HCT116 (cell line): ENCODE data around the gene MOB3C. TPM values are rescaled to one million over a fixed set of nuclear protein-coding genes. Genes with fewer than 3 reads are reported as not detected.

Source experiments
- ATAC-seq: fragments of 200-7000 bp; cut with Tn5 transposase; 2 replicates; pipeline ENCODE4 v1.9.1; 2020; ENCODE audit warnings: mild to moderate bottlenecking, moderate library complexity
- BruUV-seq: library from RNA; stranded (reverse); fragments of 400-500 nt; replicated peaks from 2 replicates; lab custom pipeline; 2021; lab: Mats Ljungman, UMichigan
- CTCF ChIA-PET: fragments of 300-600 bp; sonication (Branson Sonifier 250); formaldehyde crosslinking; loops from one replicate; lab custom pipeline; 2021; ENCODE audit warnings: antibody characterized with exemption; lab: Charles Lee
- POLR2A ChIA-PET: fragments of 300-600, 350-600 bp; sonication (Branson Sonifier 250); formaldehyde crosslinking; loops from one replicate; lab custom pipeline; 2021; ENCODE audit warnings: antibody characterized with exemption; lab: Charles Lee
- RAD21 ChIA-PET, 2 experiments: fragments of 300-600 bp; sonication (Branson Sonifier 250); formaldehyde crosslinking; loops; one replicate each; lab custom pipeline; 2023; ENCODE audit warnings: low total read pairs in 2 of 2; ENCODE audit not compliant: uncharacterized antibody in 2 of 2, unreplicated experiment in 2 of 2, low non-redundant PET in 1 of 2; lab: Charles Lee
- DNase-seq: peaks from one replicate; pipeline ENCODE4 v3.0.0-alpha.2; 2010; ENCODE audit warnings: low read depth, low spot score
- H2AFZ ChIP-seq: fragments of 200-600 bp; shearing (Covaris generic), sonication (generic); 2 replicates; pipeline ENCODE4 v1.6.1; 2017; ENCODE audit warnings: low read depth, mixed run types, mixed read lengths, antibody characterized with exemption, low read length; ENCODE audit not compliant: poor library complexity, severe bottlenecking
- H3K27ac ChIP-seq: 2 replicates; pipeline ENCODE4 v1.5.1; 2012; ENCODE audit warnings: low read depth, low read length
- H3K27me3 ChIP-seq: fragments of 200-600 bp; sonication (generic); 2 replicates; pipeline ENCODE4 v1.6.1; 2016; ENCODE audit warnings: mixed run types, low read length, mixed read lengths; ENCODE audit not compliant: insufficient read depth
- H3K36me3 ChIP-seq, 2 experiments: fragments of 200-500 bp in 1 of 2; fragments of 200-600 bp in 1 of 2; sonication (Bioruptor generic) in 1 of 2; sonication (generic) in 1 of 2; 2 replicates each; pipeline versions ENCODE4 v1.5.1 to v1.6.1; 2014 to 2016; ENCODE audit warnings: low read length in 2 of 2, inconsistent platforms in 1 of 2, mixed read lengths in 1 of 2, mixed run types in 1 of 2; ENCODE audit not compliant: insufficient read depth in 2 of 2, control insufficient read depth in 1 of 2
- H3K4me1 ChIP-seq, 2 experiments: fragments of 200-600 bp in 1 of 2; sonication (generic) in 1 of 2; 2 replicates each; pipeline versions ENCODE4 v1.5.1 to v1.6.1; 2012 to 2017; ENCODE audit warnings: low read length in 2 of 2, inconsistent platforms in 1 of 2, mild to moderate bottlenecking in 1 of 2, mixed read lengths in 1 of 2, mixed run types in 1 of 2, moderate library complexity in 1 of 2; ENCODE audit not compliant: insufficient read depth in 2 of 2, control insufficient read depth in 1 of 2
- H3K4me2 ChIP-seq: fragments of 200-600 bp; sonication (generic); 2 replicates; pipeline ENCODE4 v1.6.1; 2017; ENCODE audit warnings: mixed run types, low read length, mixed read lengths
- H3K4me3 ChIP-seq, 2 experiments: fragments of 200-600 bp in 1 of 2; sonication (generic) in 1 of 2; replicated peaks in 1 of 2; 2 replicates each; pipeline ENCODE4 v1.5.1; 2011 to 2016; ENCODE audit warnings: low read length in 2 of 2, control low read depth in 1 of 2, low read depth in 1 of 2, mild to moderate bottlenecking in 1 of 2, mixed read lengths in 1 of 2, mixed run types in 1 of 2
- H3K79me2 ChIP-seq: fragments of 200-600 bp; sonication (generic); 2 replicates; pipeline ENCODE4 v1.6.1; 2017; ENCODE audit warnings: mild to moderate bottlenecking, mixed run types, low read length, moderate library complexity, mixed read lengths; ENCODE audit not compliant: insufficient read depth
- H3K9ac ChIP-seq: fragments of 200-600 bp; sonication (generic); 2 replicates; pipeline ENCODE4 v1.6.1; 2016; ENCODE audit warnings: low read length, mixed read lengths
- H3K9me2 ChIP-seq: fragments of 200-600 bp; sonication (generic), shearing (Covaris generic); 2 replicates; pipeline ENCODE4 v1.6.1; 2017; ENCODE audit warnings: mixed run types, mild to moderate bottlenecking, moderate library complexity; ENCODE audit not compliant: insufficient read depth
- H3K9me3 ChIP-seq, 2 experiments: fragments of 200-500 bp in 1 of 2; fragments of 200-600 bp in 1 of 2; sonication (Bioruptor generic) in 1 of 2; sonication (generic) in 1 of 2; 2 replicates each; pipeline ENCODE4 v1.6.1; 2014 to 2017; ENCODE audit warnings: low read length in 2 of 2, mixed read lengths in 2 of 2, inconsistent platforms in 1 of 2, low read depth in 1 of 2, mild to moderate bottlenecking in 1 of 2, mixed run types in 1 of 2, moderate library complexity in 1 of 2; ENCODE audit not compliant: control insufficient read depth in 1 of 2, insufficient read depth in 1 of 2
- H4K20me1 ChIP-seq: fragments of 200-600 bp; sonication (generic), shearing (Covaris generic); 2 replicates; pipeline ENCODE4 v1.6.1; 2017; ENCODE audit warnings: mixed run types, mild to moderate bottlenecking, moderate library complexity; ENCODE audit not compliant: insufficient read depth
- ATF3 ChIP-seq: IDR thresholded peaks from 2 replicates; pipeline ENCODE4 v1.6.1; 2012
- CBX3 ChIP-seq: IDR thresholded peaks from 2 replicates; pipeline ENCODE4 v1.6.1; 2012; ENCODE audit warnings: low read depth
- EGR1 ChIP-seq: IDR thresholded peaks from 2 replicates; pipeline ENCODE4 v1.6.1; 2012; ENCODE audit warnings: low read depth
- EZH2phosphoT487 ChIP-seq: fragments of 200-600 bp; IDR thresholded peaks from 2 replicates; pipeline ENCODE4 v1.6.1; 2018; ENCODE audit warnings: antibody characterized with exemption, borderline replicate concordance
- FOSL1 ChIP-seq: IDR thresholded peaks from 2 replicates; pipeline ENCODE4 v1.6.1; 2012; ENCODE audit warnings: low read depth
- JUND ChIP-seq: IDR thresholded peaks from 2 replicates; pipeline ENCODE4 v1.6.1; 2012
- POLR2A ChIP-seq: IDR thresholded peaks from 2 replicates; pipeline ENCODE4 v1.7.0; 2011; ENCODE audit warnings: borderline replicate concordance; ENCODE audit not compliant: insufficient read depth, insufficient read length; ENCODE audit errors: extremely low read depth
- RAD21 ChIP-seq: IDR thresholded peaks from 2 replicates; pipeline ENCODE4 v1.6.1; 2012; ENCODE audit warnings: low read depth, mild to moderate bottlenecking
- SP1 ChIP-seq: IDR thresholded peaks from 2 replicates; pipeline ENCODE4 v1.6.1; 2012; ENCODE audit warnings: low read depth
- SRF ChIP-seq: IDR thresholded peaks from 2 replicates; pipeline ENCODE4 v1.6.1; 2012; ENCODE audit warnings: low read depth
- YY1 ChIP-seq: IDR thresholded peaks from 2 replicates; pipeline ENCODE4 v1.6.1; 2011; ENCODE audit warnings: low read length, low read depth, moderate library complexity, mild to moderate bottlenecking; ENCODE audit not compliant: insufficient replicate concordance; ENCODE audit errors: extremely low read depth
- ZBTB33 ChIP-seq: IDR thresholded peaks from 2 replicates; pipeline ENCODE4 v1.6.1; 2011; ENCODE audit warnings: mild to moderate bottlenecking, low read length, moderate library complexity; ENCODE audit not compliant: insufficient replicate concordance; ENCODE audit errors: extremely low read depth
- ZNF274 ChIP-seq: fragments of 200-500 bp; sonication (Bioruptor generic); IDR thresholded peaks from 2 replicates; pipeline ENCODE4 v1.6.1; 2014; ENCODE audit warnings: mild to moderate bottlenecking, low read depth, low read length, inconsistent platforms
- intact Hi-C: fragments of 100-400 bp; cut with micrococcal nuclease; formaldehyde crosslinking; loops from 2 replicates; pipeline ENCODE4 v1.10.0; 2022
- total RNA-seq: library from RNA; stranded (reverse); gene quantifications from one replicate; pipeline ENCODE4 v1.2.1, GENCODE V29; 2021; ENCODE audit not compliant: unreplicated experiment

The MOB3C gene
- total RNA-seq, 1 experiment from 2014 or later, result 5.5 TPM

- Histone ChIP-seq H3K4me1 (no peaks in the 10 kb centered on the region), H3K4me2 (no peak overlapping the region), H3K27me3 (no peaks in the 10 kb centered on the region), H3K9me2 (no peaks in the 10 kb centered on the region), H4K20me1 (no peaks in the 10 kb centered on the region), H3K9ac (no peak overlapping the region), H3K79me2 (no peaks in the 10 kb centered on the region), H3K4me3 (no peak overlapping the region), H3K36me3 (peaks cover 15 to 18% of the 10 kb centered on the region in 2 experiments; a peak in 3 of 4 replicates), H3K27ac (no peak overlapping the region), H2AFZ (no peak overlapping the region), H3K9me3 (no peaks in the 10 kb centered on the region)
- RAD21 ChIA-PET, result no interaction called here
- ATAC-seq, result no peak
- no peak for DNase-seq
- CTCF ChIA-PET, result no interaction called here
- POLR2A ChIA-PET, result interaction anchor here (1.0 kb wide), 1 partner anchor 21 kb away, joined by 3 read pairs; the partner anchor contains the start of gene MKNK1
- TF ChIP-seq CBX3, result no peak
- no peak for TF ChIP-seq EZH2phosphoT487
- no peak for TF ChIP-seq ATF3
- TF ChIP-seq YY1, result no peak
- TF ChIP-seq RAD21, result no peak
- no peak for TF ChIP-seq ZBTB33
- TF ChIP-seq POLR2A, result no peak
- no peak for TF ChIP-seq SRF
- no peak for TF ChIP-seq ZNF274
- no peak for TF ChIP-seq FOSL1
- TF ChIP-seq SP1, result no peak
- no peak for TF ChIP-seq JUND
- no peak for TF ChIP-seq EGR1
- intact Hi-C loops, result no loop called here
- BruUV-seq, result no TSS peak
These were observed 33.6 kb downstream of the MOB3C start for GRCh38 chr1:46582972-46583371.
